Adrenal gland (tissue), 5 donors: ENCODE results near the gene KIAA1328.

ENCODE experiments used
- CTCF ChIP-seq, 6 experiments: fragments of 450-650 bp in 4 of 6; fragments of 200-600 bp in 2 of 6; sonication (generic) in 1 of 6; IDR thresholded peaks; 1 replicate in 5 of 6; 2 replicates in 1 of 6; pipeline versions ENCODE4 v1.5.1 to v1.8.0; 2016 to 2021; ENCODE audit warnings: antibody characterized with exemption in 6 of 6, mild to moderate bottlenecking in 2 of 6, moderate library complexity in 1 of 6
- POLR2A ChIP-seq, 2 donors: fragments of 450-650 bp; IDR thresholded peaks; one replicate each; pipeline ENCODE4 v1.6.1; 2017; ENCODE audit warnings: antibody characterized with exemption in 2 of 2, mild to moderate bottlenecking in 2 of 2, moderate library complexity in 1 of 2
- donor health status: DM: no; HTN: no; CAD: no.

- TF ChIP-seq CTCF (IDR thresholded peaks at IDR 0.05) (no peak), POLR2A (IDR thresholded peaks at IDR 0.05) (no peak)
Observed at GRCh38 chr18:36849288-36850006, 20.5 kb downstream of the KIAA1328 start.
